OCI-LY7 (cell line): ENCODE data around the gene TRAPPC10. TPM values are rescaled to one million over a fixed set of nuclear protein-coding genes. Genes with fewer than 3 reads are reported as not detected.

Source experiments
- BruUV-seq: library from RNA; stranded (reverse); fragments of 400-500 nt; replicated peaks from 2 replicates; lab custom pipeline; 2021; lab: Mats Ljungman, UMichigan
- CTCF ChIA-PET: fragments of 300-600 bp; sonication (Branson Sonifier 250); formaldehyde crosslinking; loops from one replicate; lab custom pipeline; 2022; ENCODE audit warnings: antibody characterized with exemption; ENCODE audit not compliant: unreplicated experiment; lab: Charles Lee
- POLR2A ChIA-PET: fragments of 300-600 bp; sonication (Branson Sonifier 250); formaldehyde crosslinking; loops from one replicate; lab custom pipeline; 2022; ENCODE audit warnings: antibody characterized with exemption; lab: Charles Lee
- DNase-seq: peaks from one replicate; pipeline ENCODE4 v3.0.0-alpha.2; 2015; ENCODE audit warnings: low spot score
- H2AFZ ChIP-seq: fragments of 200-600 bp; sonication (generic), shearing (Covaris generic); 2 replicates; pipeline ENCODE4 v1.6.1; 2014; ENCODE audit warnings: mild to moderate bottlenecking, antibody characterized with exemption, low read length, moderate library complexity
- H3K27ac ChIP-seq: fragments of 200-600 bp; sonication (generic); 2 replicates; pipeline ENCODE4 v1.5.1; 2014; ENCODE audit warnings: mixed run types, low read depth, mild to moderate bottlenecking, moderate library complexity, low read length, inconsistent platforms; ENCODE audit not compliant: poor library complexity, severe bottlenecking
- H3K36me3 ChIP-seq: fragments of 200-600 bp; sonication (generic); 2 replicates; pipeline ENCODE4 v1.6.1; 2014; ENCODE audit warnings: mild to moderate bottlenecking, antibody characterized with exemption, low read length, moderate library complexity, mixed read lengths; ENCODE audit not compliant: insufficient read depth
- H3K4me1 ChIP-seq: fragments of 200-600 bp; sonication (generic); 2 replicates; pipeline ENCODE4 v1.5.1; 2014; ENCODE audit warnings: mild to moderate bottlenecking, low read length; ENCODE audit not compliant: insufficient read depth, poor library complexity, severe bottlenecking
- H3K4me2 ChIP-seq: fragments of 200-600 bp; sonication (generic); 2 replicates; pipeline ENCODE4 v1.6.1; 2014; ENCODE audit warnings: mild to moderate bottlenecking, low read length
- H3K4me3 ChIP-seq: fragments of 200-600 bp; sonication (generic); 2 replicates; pipeline ENCODE4 v1.5.1; 2014; ENCODE audit warnings: mild to moderate bottlenecking, low read depth, low read length; ENCODE audit not compliant: poor library complexity, severe bottlenecking
- H3K79me2 ChIP-seq: fragments of 200-600 bp; sonication (generic); 2 replicates; pipeline ENCODE4 v1.6.1; 2016; ENCODE audit warnings: low read depth, mild to moderate bottlenecking, low read length, moderate library complexity, mixed read lengths; ENCODE audit not compliant: insufficient read depth
- H3K9me2 ChIP-seq: fragments of 200-600 bp; sonication (generic); 2 replicates; pipeline ENCODE4 v1.6.1; 2016; ENCODE audit warnings: mild to moderate bottlenecking, low read length, mixed read lengths; ENCODE audit not compliant: insufficient read depth
- H3K9me3 ChIP-seq: fragments of 200-600 bp; sonication (generic); 2 replicates; pipeline ENCODE4 v1.6.1; 2014; ENCODE audit warnings: mild to moderate bottlenecking, mixed run types, low read length, mixed read lengths
- H4K20me1 ChIP-seq: fragments of 200-600 bp; sonication (generic); 2 replicates; pipeline ENCODE4 v1.6.1; 2014; ENCODE audit warnings: mild to moderate bottlenecking, antibody characterized with exemption, low read length, moderate library complexity, mixed read lengths; ENCODE audit not compliant: insufficient read depth
- CTCF ChIP-seq: fragments of 200-600 bp; sonication (generic); conservative IDR thresholded peaks from 2 replicates; pipeline ENCODE4 v1.5.1; 2014; ENCODE audit warnings: mild to moderate bottlenecking, antibody characterized with exemption, low read length, moderate library complexity, mixed read lengths
- EZH2phosphoT487 ChIP-seq: fragments of 200-600 bp; sonication (generic); IDR thresholded peaks from 2 replicates; pipeline ENCODE4 v1.6.1; 2018; ENCODE audit warnings: low read depth, borderline replicate concordance, mild to moderate bottlenecking, mixed run types, antibody characterized with exemption, low read length, moderate library complexity, mixed read lengths
- intact Hi-C: fragments of 100-400 bp; cut with micrococcal nuclease; formaldehyde crosslinking; loops from one replicate; pipeline ENCODE4 v1.10.0; 2022; ENCODE audit not compliant: unreplicated experiment
- total RNA-seq, 2 experiments: library from RNA; depleted of rRNA in 1 of 2; stranded (reverse); fragments of >200 nt in 1 of 2; shearing (Covaris generic) in 1 of 2; gene quantifications; 2 replicates each; pipeline ENCODE4 v1.2.3, GENCODE V29; 2014 to 2022

TRAPPC10 gene
- total RNA-seq, 2 experiments from 2014 or later: 37.4 to 54.7 TPM

GRCh38 chr21:44021064-44021463 is 9.0 kb downstream of the TRAPPC10 start:
- Histone ChIP-seq H3K79me2 (peaks cover 96% of the 10 kb centered on the region), H3K9me2 (no peaks in the 10 kb centered on the region), H2AFZ (no peak overlapping the region), H3K27ac (peak overlapping the region; percentile 3), H3K9me3 (no peaks in the 10 kb centered on the region), H4K20me1 (peaks cover 19% of the 10 kb centered on the region), H3K36me3 (peaks cover 12% of the 10 kb centered on the region), H3K4me3 (no peak overlapping the region), H3K4me1 (peaks cover 50% of the 10 kb centered on the region), H3K4me2 (no peak overlapping the region)
- POLR2A ChIA-PET: interaction anchor here (0.8 to 1.3 kb wide), 2 partner anchors 10 to 17 kb away, joined by 3 to 5 read pairs; no protein-coding TSS in a partner anchor
- CTCF ChIA-PET: no interaction called here
- DNase-seq: no peak
- TF ChIP-seq EZH2phosphoT487 (no peak), CTCF (no peak)
- no TSS peak for BruUV-seq
- intact Hi-C loops: no loop called here

DNA sequence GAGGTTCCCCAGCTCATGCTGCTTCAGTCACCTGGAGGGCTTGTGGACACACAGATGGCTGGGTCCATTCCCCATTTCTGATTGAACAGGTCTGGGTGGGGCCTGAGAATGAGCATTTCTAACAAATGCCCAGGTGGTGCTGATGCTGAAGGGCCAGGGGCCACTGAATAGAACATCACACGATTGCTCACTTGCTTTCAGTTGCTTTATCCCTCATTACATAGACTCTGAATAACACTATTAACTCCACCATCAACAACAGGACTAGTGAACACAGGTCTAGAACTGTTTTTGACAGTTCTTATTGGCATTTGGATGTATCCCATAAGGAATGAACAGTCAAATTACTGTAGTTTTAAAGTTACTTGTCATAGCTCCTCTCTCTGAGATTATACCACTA is 12.1 kb downstream of the TRAPPC10 start:
- Histone ChIP-seq H3K9me2 (no peaks in the 10 kb centered on the region), H3K36me3 (peaks cover 4% of the 10 kb centered on the region), H3K9me3 (no peaks in the 10 kb centered on the region), H3K4me3 (no peak overlapping the region), H3K79me2 (peaks cover 95% of the 10 kb centered on the region), H3K27ac (no peak overlapping the region), H2AFZ (no peak overlapping the region), H4K20me1 (peaks cover 24% of the 10 kb centered on the region), H3K4me2 (no peak overlapping the region), H3K4me1 (peaks cover 24% of the 10 kb centered on the region)
- POLR2A ChIA-PET: interaction anchor here (0.6 to 2.2 kb wide), 4 partner anchors 11 to 757 kb away, joined by 3 to 7 read pairs (median 5); no protein-coding TSS in a partner anchor
- intact Hi-C loops: no loop called here
- CTCF ChIA-PET: no interaction called here
- TF ChIP-seq CTCF: no peak
- TF ChIP-seq EZH2phosphoT487: no peak
- DNase-seq: no peak
- BruUV-seq: no TSS peak

DNA sequence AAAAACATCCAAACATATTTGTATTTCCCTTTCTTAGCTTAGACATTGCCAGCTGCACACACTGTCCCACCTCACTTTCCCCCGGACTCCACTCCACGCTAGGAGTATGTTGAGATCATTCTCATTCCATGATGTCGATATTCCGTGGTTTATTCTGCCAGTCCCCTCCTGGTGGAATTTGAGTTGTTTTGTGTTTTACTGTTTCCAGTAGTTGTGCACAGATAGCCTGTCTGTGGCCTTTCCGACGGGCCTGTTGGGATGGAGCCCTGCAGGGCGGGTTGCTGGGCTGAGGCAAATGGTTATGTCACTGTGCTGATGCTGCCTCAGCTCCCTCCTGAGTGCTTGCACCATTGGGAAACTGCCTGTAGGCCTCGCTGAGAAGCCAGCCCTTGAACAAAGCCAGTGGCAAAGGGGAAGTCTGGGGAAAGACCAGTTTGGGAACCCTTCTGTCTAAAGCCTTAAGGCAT is 12.8 kb downstream of the TRAPPC10 start:
- H3K4me1 ChIP-seq: peaks cover 21% of the 10 kb centered on the region

More for the DNA sequence above, 12.8 kb downstream of the TRAPPC10 start:
- no TSS peak for BruUV-seq
- Histone ChIP-seq H3K9me2 (no peaks in the 10 kb centered on the region), H3K27ac (no peak overlapping the region), H3K4me2 (no peak overlapping the region), H4K20me1 (peaks cover 24% of the 10 kb centered on the region), H2AFZ (no peak overlapping the region), H3K9me3 (no peaks in the 10 kb centered on the region), H3K36me3 (peaks cover 4% of the 10 kb centered on the region), H3K4me3 (no peak overlapping the region), H3K79me2 (peaks cover 94% of the 10 kb centered on the region)
- TF ChIP-seq EZH2phosphoT487 (no peak), CTCF (no peak)
- intact Hi-C loops: no loop called here
- POLR2A ChIA-PET: interaction anchor here (0.6 kb wide), 1 partner anchor 758 kb away, joined by 4 read pairs; no protein-coding TSS in a partner anchor
- DNase-seq: no peak
- CTCF ChIA-PET: no interaction called here
